T-cell (primary cell): ENCODE results near the gene HSDL2. TPM values are rescaled to one million over a fixed set of nuclear protein-coding genes. Genes with fewer than 3 reads are reported as not detected.

Source experiments
- ATAC-seq, 4 experiments: fragments of 200-7000 bp in 3 of 4; fragments of 150-1000 bp in 1 of 4; cut with Tn5 transposase; replicated peaks in 1 of 4; 1 replicate in 3 of 4; 2 replicates in 1 of 4; pipeline ENCODE4 v1.10.0; 2021; ENCODE audit warnings: moderate library complexity in 3 of 4, mild to moderate bottlenecking in 2 of 4, moderate number of reproducible peaks in 1 of 4
- CTCF ChIA-PET, 2 donors: fragments of 300-600 bp; sonication (Branson Sonifier 250); formaldehyde crosslinking; loops; one replicate each; lab custom pipeline; 2022; ENCODE audit warnings: antibody characterized with exemption in 2 of 2; lab: Charles Lee
- POLR2A ChIA-PET, 2 donors: fragments of 300-600 bp; sonication (Branson Sonifier 250); formaldehyde crosslinking; loops; one replicate each; lab custom pipeline; 2022; ENCODE audit warnings: antibody characterized with exemption in 2 of 2; lab: Charles Lee
- DNase-seq, 35 experiments: peaks; one replicate each; pipeline versions ENCODE4 v3.0.0 to v3.0.0-alpha.2; 2013 to 2023
- H3K27ac ChIP-seq: one replicate; pipeline ENCODE4 v1.5.1; 2013; ENCODE audit warnings: low read length
- H3K27me3 ChIP-seq, 2 experiments: replicated peaks in 1 of 2; 1 replicate in 1 of 2; 2 replicates in 1 of 2; pipeline versions ENCODE4 v1.6.1 to v1.7.0; 2013; ENCODE audit warnings: low read length in 1 of 2, mixed read lengths in 1 of 2; ENCODE audit not compliant: control insufficient read depth in 2 of 2, insufficient read depth in 2 of 2; ENCODE audit errors: extremely low read depth in 1 of 2
- H3K36me3 ChIP-seq, 2 donors: 1 replicate in 1 of 2; 2 replicates in 1 of 2; pipeline versions ENCODE4 v1.6.1 to v1.7.0; 2013; ENCODE audit warnings: low read length in 1 of 2; ENCODE audit not compliant: control insufficient read depth in 2 of 2, insufficient read depth in 1 of 2; ENCODE audit errors: extremely low read depth in 1 of 2
- H3K4me1 ChIP-seq, 2 experiments: 1 replicate in 1 of 2; 2 replicates in 1 of 2; pipeline versions ENCODE4 v1.6.1 to v1.7.0; 2013; ENCODE audit warnings: low read length in 2 of 2, mixed read lengths in 1 of 2; ENCODE audit not compliant: insufficient read depth in 2 of 2, control insufficient read depth in 1 of 2; ENCODE audit errors: extremely low read depth in 1 of 2
- H3K4me3 ChIP-seq, 2 donors: 1 replicate in 1 of 2; 2 replicates in 1 of 2; pipeline versions ENCODE4 v1.5.1 to v1.7.0; 2013; ENCODE audit warnings: mild to moderate bottlenecking in 2 of 2, low read length in 1 of 2, moderate library complexity in 1 of 2; ENCODE audit not compliant: control insufficient read depth in 1 of 2; ENCODE audit errors: extremely low read depth in 1 of 2
- H3K9me3 ChIP-seq: 2 replicates; pipeline ENCODE4 v1.7.0; 2013
- H3K27ac Mint-ChIP-seq, 2 donors: one replicate each; pipeline ENCODE4 v1.8.0; 2020 to 2021; ENCODE audit warnings: mild to moderate bottlenecking in 2 of 2, mixed read lengths in 2 of 2
- H3K27me3 Mint-ChIP-seq, 2 donors: one replicate each; pipeline ENCODE4 v1.8.0; 2021 to 2022; ENCODE audit warnings: mixed read lengths in 2 of 2
- H3K36me3 Mint-ChIP-seq: one replicate; pipeline ENCODE4 v1.8.0; 2021; ENCODE audit warnings: mixed read lengths
- H3K4me1 Mint-ChIP-seq, 3 donors: one replicate each; pipeline ENCODE4 v1.8.0; 2020 to 2022; ENCODE audit warnings: mixed read lengths in 3 of 3, mild to moderate bottlenecking in 1 of 3
- H3K4me3 Mint-ChIP-seq, 3 donors: one replicate each; pipeline ENCODE4 v1.8.0; 2020 to 2022; ENCODE audit warnings: mild to moderate bottlenecking in 3 of 3, mixed read lengths in 3 of 3, moderate library complexity in 3 of 3
- H3K9me3 Mint-ChIP-seq, 3 donors: one replicate each; pipeline ENCODE4 v1.8.0; 2020 to 2022; ENCODE audit warnings: mixed read lengths in 3 of 3
- WGBS: methylation state at CpG from one replicate; pipeline ENCODE4 v1.1.5; 2013; ENCODE audit warnings: missing lambda C conversion rate; ENCODE audit not compliant: insufficient coverage; 5-methylcytosine and 5-hydroxymethylcytosine counted together
- total RNA-seq, 35 experiments: library from RNA in 6 of 35; stranded (reverse) in 6 of 35; fragments of 120-200 nt in 1 of 35; gene quantifications; one replicate each; pipeline versions ENCODE4 v1.2.1 to v1.2.4 and lab custom pipeline; 2013 to 2026

The HSDL2 gene
- total RNA-seq, 5 donors from 2014 or later (not counting 1 experiment from before 2014, with no cell fraction given): 9.1 to 11.8 (median 10.8) TPM

GRCh38 chr9:112447283-112447761 lies 67.4 kb downstream of the HSDL2 start:
- 64% methylated on average over 1 of the region's 2 CpGs for WGBS
- no peaks in the 10 kb centered on the region for H3K36me3 ChIP-seq
- no peak overlapping the region for H3K4me3 Mint-ChIP-seq
- peaks cover 6% of the 10 kb centered on the region for H3K36me3 Mint-ChIP-seq
- POLR2A ChIA-PET: no interaction called here
- CTCF ChIA-PET: interaction anchor here in 1 of 2 donors (0.6 kb wide), 1 partner anchor 9 kb away, joined by 3 read pairs; no protein-coding TSS in a partner anchor
- peaks cover 0 to 3% of the 10 kb centered on the region in 2 experiments for H3K4me1 ChIP-seq
- H3K27me3 ChIP-seq: no peaks in the 10 kb centered on the region
- H3K9me3 ChIP-seq: no peaks in the 10 kb centered on the region
- DNase-seq (no peak), ATAC-seq (no peak)
- H3K27ac Mint-ChIP-seq: no peak overlapping the region
- no peak overlapping the region for H3K27ac ChIP-seq
- H3K9me3 Mint-ChIP-seq: no peaks in the 10 kb centered on the region
- H3K4me1 Mint-ChIP-seq: peaks cover 0 to 20% (median 0%) of the 10 kb centered on the region in 3 donors
- no peaks in the 10 kb centered on the region for H3K27me3 Mint-ChIP-seq
- no peak overlapping the region for H3K4me3 ChIP-seq

GRCh38 chr9:112462855-112463254 lies 82.9 kb downstream of the HSDL2 start:
- Mint-ChIP-seq H3K36me3 (peaks cover 42% of the 10 kb centered on the region), H3K9me3 (peaks cover 0 to 4% (median 3%) of the 10 kb centered on the region in 3 donors), H3K27me3 (no peaks in the 10 kb centered on the region), H3K27ac (no peak overlapping the region), H3K4me3 (no peak overlapping the region), H3K4me1 (no peaks in the 10 kb centered on the region)
- peaks cover 3 to 12% of the 10 kb centered on the region in 2 donors for H3K36me3 ChIP-seq
- H3K27ac ChIP-seq: no peak overlapping the region
- no CpG with 5 or more reads among the region's 1 CpG for WGBS
- no peak for ATAC-seq
- H3K27me3 ChIP-seq: no peaks in the 10 kb centered on the region
- POLR2A ChIA-PET: no interaction called here
- no peak overlapping the region for H3K4me3 ChIP-seq
- H3K4me1 ChIP-seq: no peaks in the 10 kb centered on the region
- H3K9me3 ChIP-seq: peaks cover 3% of the 10 kb centered on the region
- CTCF ChIA-PET: interaction anchor here in 1 of 2 donors (0.5 kb wide), 2 partner anchors 17 to 361 kb away, joined by 3 read pairs; no protein-coding TSS in a partner anchor
- no peak for DNase-seq

GRCh38 chr9:112465352-112465751 lies 85.4 kb downstream of the HSDL2 start:
- 96% methylated on average over 4 of the region's 4 CpGs for WGBS
- CTCF ChIA-PET: no interaction called here
- POLR2A ChIA-PET: no interaction called here

GRCh38 chr9:112472996-112473395 lies 93.1 kb downstream of the HSDL2 start:
- no peaks in the 10 kb centered on the region for H3K27me3 Mint-ChIP-seq
- ATAC-seq: no peak

More at GRCh38 chr9:112465352-112465751, 85.4 kb downstream of the HSDL2 start:
- H3K4me3 Mint-ChIP-seq: no peak overlapping the region
- H3K4me1 Mint-ChIP-seq: no peaks in the 10 kb centered on the region
- H3K36me3 Mint-ChIP-seq: peaks cover 40% of the 10 kb centered on the region
- H3K27me3 ChIP-seq: no peaks in the 10 kb centered on the region
- DNase-seq (no peak), ATAC-seq (no peak)
- H3K27me3 Mint-ChIP-seq: no peaks in the 10 kb centered on the region
- H3K27ac ChIP-seq: no peak overlapping the region
- peaks cover 3% of the 10 kb centered on the region for H3K9me3 ChIP-seq
- peaks cover 0 to 4% (median 3%) of the 10 kb centered on the region in 3 donors for H3K9me3 Mint-ChIP-seq
- H3K27ac Mint-ChIP-seq: no peak overlapping the region
- peaks cover 0 to 3% of the 10 kb centered on the region in 2 donors for H3K36me3 ChIP-seq
- H3K4me3 ChIP-seq: no peak overlapping the region
- H3K4me1 ChIP-seq: no peaks in the 10 kb centered on the region

DNA sequence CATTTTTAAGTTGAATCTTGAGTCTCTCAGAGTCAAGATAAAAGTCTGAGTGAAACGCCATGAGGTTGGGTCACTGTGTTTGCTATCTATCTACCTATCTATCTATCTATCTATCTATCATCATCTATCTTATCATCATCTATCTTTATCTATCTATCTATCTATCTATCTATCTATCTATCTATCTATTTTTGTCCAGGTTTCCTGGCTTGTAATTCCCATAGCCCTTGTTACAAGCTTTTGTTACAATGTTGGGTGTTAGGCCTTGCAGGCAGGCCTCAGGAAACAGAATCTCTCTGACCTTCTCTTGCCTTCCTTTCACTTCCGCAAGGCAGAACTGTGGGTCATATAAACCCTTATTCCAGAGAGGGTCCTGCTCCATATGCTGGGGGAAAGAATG lies 94.1 kb downstream of the HSDL2 start:
- no peaks in the 10 kb centered on the region for H3K4me1 ChIP-seq
- POLR2A ChIA-PET: no interaction called here
- Mint-ChIP-seq H3K9me3 (peaks cover 0 to 9% (median 4%) of the 10 kb centered on the region in 3 donors), H3K4me3 (no peak overlapping the region), H3K36me3 (peaks cover 51% of the 10 kb centered on the region), H3K4me1 (no peaks in the 10 kb centered on the region), H3K27ac (no peak overlapping the region), H3K27me3 (no peaks in the 10 kb centered on the region)
- WGBS: 100% methylated on average over 1 of the region's 2 CpGs
- CTCF ChIA-PET: no interaction called here
- peaks cover 0 to 3% of the 10 kb centered on the region in 2 donors for H3K36me3 ChIP-seq
- no peaks in the 10 kb centered on the region for H3K27me3 ChIP-seq
- DNase-seq: no peak
- no peak for ATAC-seq
- H3K4me3 ChIP-seq: no peak overlapping the region
- H3K9me3 ChIP-seq: no peaks in the 10 kb centered on the region
- H3K27ac ChIP-seq: no peak overlapping the region

More at GRCh38 chr9:112472996-112473395, 93.1 kb downstream of the HSDL2 start:
- WGBS: no CpG with 5 or more reads among the region's 3 CpGs
- H3K4me3 ChIP-seq: no peak overlapping the region
- H3K9me3 ChIP-seq: no peaks in the 10 kb centered on the region
- H3K27ac ChIP-seq: no peak overlapping the region
- H3K27me3 ChIP-seq: no peaks in the 10 kb centered on the region
- CTCF ChIA-PET: interaction anchor here in 1 of 2 donors (0.6 kb wide), 1 partner anchor 137 kb away, joined by 3 read pairs; no protein-coding TSS in a partner anchor
- POLR2A ChIA-PET: no interaction called here
- Mint-ChIP-seq H3K36me3 (peaks cover 53% of the 10 kb centered on the region), H3K4me3 (no peak overlapping the region), H3K27ac (no peak overlapping the region), H3K4me1 (no peaks in the 10 kb centered on the region), H3K9me3 (peaks cover 0 to 2% (median 2%) of the 10 kb centered on the region in 3 donors)
- no peak for DNase-seq
- peaks cover 0 to 3% of the 10 kb centered on the region in 2 donors for H3K36me3 ChIP-seq
- H3K4me1 ChIP-seq: no peaks in the 10 kb centered on the region

DNA sequence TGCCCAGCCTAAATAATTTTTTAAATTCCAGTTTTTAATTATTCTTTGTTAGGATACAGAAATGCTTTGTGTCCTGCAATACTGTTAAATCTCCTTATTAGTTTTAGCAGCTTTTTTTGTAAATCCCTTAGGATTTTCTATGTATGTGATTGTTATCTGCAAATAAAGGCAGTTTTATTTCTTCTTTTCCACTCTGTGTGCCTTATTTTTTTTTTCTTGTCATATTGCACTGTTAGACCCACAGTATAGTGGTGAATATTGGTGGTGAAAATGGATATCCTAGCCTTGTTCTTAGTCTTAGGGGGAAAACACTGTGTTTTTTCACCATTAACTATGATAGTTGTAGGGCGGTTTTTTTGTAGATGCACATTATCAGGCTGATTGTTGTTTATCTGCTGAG lies 95.4 kb downstream of the HSDL2 start:
- no peaks in the 10 kb centered on the region for H3K27me3 Mint-ChIP-seq
- H3K36me3 ChIP-seq: peaks cover 0 to 3% of the 10 kb centered on the region in 2 donors
- peaks cover 47% of the 10 kb centered on the region for H3K36me3 Mint-ChIP-seq
- no peaks in the 10 kb centered on the region for H3K4me1 ChIP-seq
- H3K27ac ChIP-seq: no peak overlapping the region
- H3K27ac Mint-ChIP-seq: no peak overlapping the region
- H3K27me3 ChIP-seq: no peaks in the 10 kb centered on the region
- no peak overlapping the region for H3K4me3 ChIP-seq
- no peaks in the 10 kb centered on the region for H3K4me1 Mint-ChIP-seq
- ATAC-seq (no peak), DNase-seq (no peak)
- no peaks in the 10 kb centered on the region for H3K9me3 ChIP-seq
- POLR2A ChIA-PET: no interaction called here
- CTCF ChIA-PET: no interaction called here
- H3K4me3 Mint-ChIP-seq: no peak overlapping the region
- peaks cover 0 to 9% (median 4%) of the 10 kb centered on the region in 3 donors for H3K9me3 Mint-ChIP-seq
- no CpG with 5 or more reads among the region's 1 CpG for WGBS
